GM12878 (cell line): ENCODE results near the gene FANCE. TPM values are rescaled to one million over a fixed set of nuclear protein-coding genes. Genes with fewer than 3 reads are reported as not detected.

ENCODE experiments used
- ATAC-seq: fragments of 200-7000 bp; cut with Tn5 transposase; 3 replicates; pipeline ENCODE4 v1.9.1; 2020; ENCODE audit warnings: mild to moderate bottlenecking, moderate library complexity
- BruUV-seq: library from RNA; stranded (reverse); fragments of 400-500 nt; replicated peaks from 2 replicates; lab custom pipeline; 2021; lab: Mats Ljungman, UMichigan
- CTCF ChIA-PET: fragments of 300-600 bp; sonication (Branson Sonifier 250); formaldehyde crosslinking; extraction: SDS; loops from one replicate; lab custom pipeline; 2021; ENCODE audit warnings: inconsistent platforms; lab: Yijun Ruan, JAX
- POLR2A ChIA-PET: fragments of 350-600 bp; formaldehyde crosslinking; extraction: SDS; loops from one replicate; lab custom pipeline; 2021; ENCODE audit warnings: inconsistent platforms; lab: Charles Lee
- RAD21 ChIA-PET: fragments of 300-600 bp; sonication (Branson Sonifier 250); formaldehyde crosslinking; loops from one replicate; lab custom pipeline; 2023; ENCODE audit warnings: antibody characterized with exemption; ENCODE audit not compliant: unreplicated experiment; lab: Charles Lee
- SMC1A ChIA-PET: fragments of 300-600 bp; sonication (Branson Sonifier 250); formaldehyde crosslinking; loops from one replicate; lab custom pipeline; 2023; ENCODE audit not compliant: unreplicated experiment, uncharacterized antibody; lab: Charles Lee
- DNase-seq: peaks from one replicate; pipeline ENCODE4 v3.0.0-alpha.2; 2011; ENCODE audit warnings: low read depth, low spot score
- FAIRE-seq: peaks from 3 replicates; lab custom pipeline; 2011; peaks lifted over from hg19 to GRCh38; lab: Jason Lieb, UNC
- H2AFZ ChIP-seq: 2 replicates; pipeline ENCODE4 v1.6.0; 2011; ENCODE audit warnings: low read depth, low read length, control low read depth; ENCODE audit not compliant: control insufficient read depth
- H3K27ac ChIP-seq: 2 replicates; pipeline ENCODE4 v1.5.1; 2011; ENCODE audit warnings: control low read depth; ENCODE audit not compliant: control insufficient read depth, insufficient read depth
- H3K27me3 ChIP-seq, 2 experiments: replicated peaks in 1 of 2; 2 replicates each; pipeline versions ENCODE4 v1.6.0 to v1.6.1; 2011; ENCODE audit warnings: low read length in 1 of 2; ENCODE audit not compliant: control insufficient read depth in 2 of 2, insufficient read depth in 2 of 2
- H3K36me3 ChIP-seq, 2 experiments: 2 replicates each; pipeline ENCODE4 v1.5.1; 2011; ENCODE audit warnings: low read length in 1 of 2; ENCODE audit not compliant: control insufficient read depth in 2 of 2, insufficient read depth in 2 of 2
- H3K4me1 ChIP-seq: 2 replicates; pipeline ENCODE4 v1.6.1; 2011; ENCODE audit warnings: mild to moderate bottlenecking, low read length, moderate library complexity, mixed read lengths; ENCODE audit not compliant: control insufficient read depth, insufficient read depth
- H3K4me2 ChIP-seq: 2 replicates; pipeline ENCODE4 v1.6.0; 2011; ENCODE audit warnings: control low read depth; ENCODE audit not compliant: control insufficient read depth, insufficient read depth
- H3K4me3 ChIP-seq: fragments of 200-600 bp; sonication (generic); 2 replicates; pipeline ENCODE4 v1.5.1; 2016
- H3K79me2 ChIP-seq: 2 replicates; pipeline ENCODE4 v1.6.0; 2011; ENCODE audit warnings: low read length; ENCODE audit not compliant: control insufficient read depth, insufficient read depth
- H3K9ac ChIP-seq: 2 replicates; pipeline ENCODE4 v1.8.0; 2011; ENCODE audit warnings: low read length, control low read depth, mixed read lengths; ENCODE audit not compliant: control insufficient read depth, insufficient read depth
- H3K9me3 ChIP-seq: replicated peaks from 3 replicates; pipeline ENCODE4 v1.5.1; 2011; ENCODE audit warnings: mild to moderate bottlenecking, low read length; ENCODE audit not compliant: control insufficient read depth, insufficient read depth
- H4K20me1 ChIP-seq: 2 replicates; pipeline ENCODE4 v1.6.0; 2011; ENCODE audit not compliant: control insufficient read depth, insufficient read depth
- BHLHE40 ChIP-seq, 2 experiments: fragments of 450-650 bp in 1 of 2; IDR thresholded peaks; 2 replicates each; pipeline ENCODE4 v1.6.1; 2011 to 2017; ENCODE audit warnings: low read depth in 2 of 2, borderline replicate concordance in 1 of 2, improper control_type of control experiment in 1 of 2, low read length in 1 of 2, mild to moderate bottlenecking in 1 of 2
- DPF2 ChIP-seq: fragments of 450-650 bp; IDR thresholded peaks from 2 replicates; pipeline ENCODE4 v1.6.1; 2017; ENCODE audit warnings: mild to moderate bottlenecking
- GATAD2B ChIP-seq: fragments of 450-650 bp; conservative IDR thresholded peaks from 2 replicates; pipeline ENCODE4 v1.6.1; 2017; ENCODE audit warnings: low read depth, mild to moderate bottlenecking, moderate library complexity
- HDAC2 ChIP-seq: fragments of 200-600 bp; sonication (generic); IDR thresholded peaks from 2 replicates; pipeline ENCODE4 v1.6.1; 2017
- IKZF1 ChIP-seq: fragments of 450-650 bp; conservative IDR thresholded peaks from 2 replicates; pipeline ENCODE4 v1.6.1; 2017; ENCODE audit warnings: antibody characterized with exemption, mild to moderate bottlenecking
- LARP7 ChIP-seq: fragments of 450-650 bp; IDR thresholded peaks from 2 replicates; pipeline ENCODE4 v1.6.1; 2017; ENCODE audit warnings: mild to moderate bottlenecking
- NKRF ChIP-seq: fragments of 450-650 bp; conservative IDR thresholded peaks from 2 replicates; pipeline ENCODE4 v1.6.1; 2017; ENCODE audit warnings: mild to moderate bottlenecking, moderate library complexity
- NR2F1 ChIP-seq: fragments of 450-650 bp; conservative IDR thresholded peaks from 2 replicates; pipeline ENCODE4 v1.6.1; 2017; ENCODE audit warnings: mild to moderate bottlenecking
- NRF1 ChIP-seq: conservative IDR thresholded peaks from 2 replicates; pipeline ENCODE4 v1.6.1; 2011; ENCODE audit warnings: mild to moderate bottlenecking, low read depth, low read length, improper control_type of control experiment
- RAD21 ChIP-seq: IDR thresholded peaks from 2 replicates; pipeline ENCODE4 v1.6.1; 2011; ENCODE audit warnings: mild to moderate bottlenecking, low read depth, low read length, moderate library complexity; ENCODE audit not compliant: insufficient read depth
- WGBS: methylation state at CpG from one replicate; pipeline ENCODE4 v1.1.6; 2016; ENCODE audit warnings: low lambda C conversion rate; ENCODE audit not compliant: insufficient replicate concordance, insufficient coverage; ENCODE audit errors: missing lambda C conversion rate; 5-methylcytosine and 5-hydroxymethylcytosine counted together
- in situ Hi-C: fragments of 300-500 bp; cut with MboI; formaldehyde crosslinking; loops from 9 replicates; pipeline ENCODE4 v1.14.3; 2018; ENCODE audit warnings: mixed read lengths
- intact Hi-C: fragments of 100-400 bp; cut with micrococcal nuclease; formaldehyde crosslinking; loops from one replicate; pipeline ENCODE4 v1.14.2; 2022; ENCODE audit not compliant: unreplicated experiment
- polyA plus RNA-seq, 11 experiments: library from polyadenylated mRNA; depleted of rRNA in 4 of 11; unstranded in 6 of 11; stranded (reverse) in 5 of 11; fragments of >200 nt; fragmentation: Nextera tagmentation in 4 of 11; fragmentation: Illumina TruSeq in 1 of 11; extraction: Ambion mirVana in 4 of 11; extraction: Trizol in 1 of 11; gene quantifications; 1 replicate in 1 of 11; 2 replicates in 10 of 11; pipeline versions ENCODE4 v1.2.1 to v1.2.3, GENCODE V29; 2011 to 2016; ENCODE audit warnings: inconsistent platforms in 2 of 11, missing spikeins in 2 of 11, low read depth in 1 of 11
- total RNA-seq, 4 experiments: library from RNA; depleted of rRNA in 3 of 4; stranded (reverse); fragments of >200 nt in 3 of 4; fragmentation: Illumina TruSeq in 1 of 4; extraction: Trizol in 1 of 4; gene quantifications; 2 replicates each; pipeline versions ENCODE4 v1.2.1 to v1.2.3, GENCODE V29; 2013 to 2021

Gene FANCE
- total and polyA plus RNA-seq, 10 of the 15 experiments (the other 5 are each of a cell fraction or from before 2014, with no cell fraction given): 3.0 to 13.3 (median 8.1) TPM

GRCh38 chr6:35496841-35497570 lies 44.9 kb downstream of the FANCE start, which contains the start of gene TEAD3:
Gene TEAD3, minus strand, starts transcription at chr6:35497079.
- H2AFZ ChIP-seq: peak within 1 kb of the TSS; percentile 65
- in situ Hi-C loops (no loop called here), intact Hi-C loops (no loop called here)
- no peaks in the 10 kb centered on the region for H3K9me3 ChIP-seq
- H3K27me3 ChIP-seq: peaks cover 0 to 16% of the 10 kb centered on the region in 2 experiments
- no peaks in the 10 kb centered on the region for H3K36me3 ChIP-seq
- no peaks in the 10 kb centered on the region for H3K79me2 ChIP-seq
- no peak within 1 kb of the TSS for H3K27ac ChIP-seq
- peak; percentile 74 for ATAC-seq
- TF ChIP-seq HDAC2 (no peak), RAD21 (no peak), DPF2 (peak; percentile 41; the same call in 1 of the 2 replicates), NRF1 (no peak), NR2F1 (peak; percentile 37; the same call in 1 of the 2 replicates), LARP7 (peak; percentile 66), BHLHE40 (IDR thresholded peaks at IDR 0.05; ENCODE audit: borderline replicate concordance in 1 of 2, low read depth in 2 of 2, low read length in 1 of 2) (peak in 1 of 2 experiments; percentile 51; a peak in 2 of 4 replicates), IKZF1 (peak; percentile 58; the same call in 1 of the 2 replicates), GATAD2B (0 out of 2 replicates have a peak, but pooled peaks have one; percentile 30), NKRF (0 out of 2 replicates have a peak, but pooled peaks have one; percentile 30)
- DNase-seq: no peak
- WGBS: 0% methylated on average over 8 of the region's 98 CpGs
- SMC1A ChIA-PET: no interaction called here
- CTCF ChIA-PET: interaction anchor here (0.9 kb wide), 1 partner anchor 25 kb away, joined by 4 read pairs; no protein-coding TSS in a partner anchor
- H3K4me1 ChIP-seq: peaks cover 8% of the 10 kb centered on the region
- no TSS peak for BruUV-seq
- POLR2A ChIA-PET: no interaction called here
- no peaks in the 10 kb centered on the region for H4K20me1 ChIP-seq
- no peak for FAIRE-seq
- peak within 1 kb of the TSS; percentile 90 for H3K4me2 ChIP-seq
- peak within 1 kb of the TSS; percentile 57; the same call in 1 of the 2 replicates for H3K4me3 ChIP-seq
- RAD21 ChIA-PET: interaction anchor here (0.6 kb wide), 1 partner anchor 171 kb away, joined by 3 read pairs; no protein-coding TSS in a partner anchor
- H3K9ac ChIP-seq: peak within 1 kb of the TSS; percentile 48; the same call in 1 of the 2 replicates
